ENCODE measurements around the gene MYL11. TPM values are rescaled to one million over a fixed set of nuclear protein-coding genes. Genes with fewer than 3 reads are reported as not detected.

MYL11 gene
- total and polyA plus RNA-seq, 4 donors, result 0.44 to 3.9 TPM; not detected in 2

DNA sequence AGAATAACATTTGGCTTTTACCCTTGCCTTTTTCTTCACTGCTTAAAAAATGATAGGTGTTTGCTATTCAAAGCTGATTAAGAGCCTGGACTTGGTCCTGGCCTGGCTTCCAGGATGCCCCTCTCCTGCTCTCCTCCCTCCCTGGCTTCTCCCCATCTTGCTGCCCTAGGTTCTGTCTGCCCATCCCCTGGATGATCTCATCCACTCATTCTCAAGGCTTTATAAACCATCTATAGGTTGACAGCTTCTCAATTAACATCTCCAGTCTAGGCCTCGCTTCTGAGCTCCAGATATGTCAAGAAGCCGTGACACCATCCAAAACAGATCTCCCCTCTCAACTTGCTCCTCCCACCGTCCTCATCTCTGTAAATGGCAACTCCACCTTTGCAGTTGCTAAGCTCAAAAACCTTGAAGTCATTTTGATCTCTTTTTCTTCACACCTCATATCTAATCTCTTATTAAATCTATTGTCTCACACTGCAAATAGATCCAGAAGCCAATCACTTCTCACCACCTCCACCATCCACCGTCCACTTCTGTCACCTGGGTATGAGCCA is 41.5 kb downstream of the MYL11 start:
- DNase-seq, result no peak
- H3K9me3 ChIP-seq (ENCODE audit: control insufficient read depth in 4 of 4, insufficient read depth in 3 of 4, low read length in 3 of 4), result no peaks in the 10 kb centered on the region
- H3K27ac ChIP-seq (ENCODE audit: low read depth in 1 of 2, low read length in 1 of 2), result no peak overlapping the region
- 96 to 99% methylated on average over 4 of the region's 4 CpGs for WGBS, 2 donors
- peaks cover 3 to 14% (median 5%) of the 10 kb centered on the region in 4 donors for H3K36me3 ChIP-seq (ENCODE audit: control insufficient read depth in 4 of 4, insufficient read depth in 4 of 4, low read length in 4 of 4)
- H3K9ac ChIP-seq (ENCODE audit: insufficient read depth in 1 of 2, low read length in 2 of 2), result no peak overlapping the region
- H3K4me1 ChIP-seq (ENCODE audit: control insufficient read depth in 5 of 5, insufficient read depth in 5 of 5, low read length in 5 of 5), result peaks cover 0 to 10% (median 0%) of the 10 kb centered on the region in 5 donors
- TF ChIP-seq, protein P1, sequence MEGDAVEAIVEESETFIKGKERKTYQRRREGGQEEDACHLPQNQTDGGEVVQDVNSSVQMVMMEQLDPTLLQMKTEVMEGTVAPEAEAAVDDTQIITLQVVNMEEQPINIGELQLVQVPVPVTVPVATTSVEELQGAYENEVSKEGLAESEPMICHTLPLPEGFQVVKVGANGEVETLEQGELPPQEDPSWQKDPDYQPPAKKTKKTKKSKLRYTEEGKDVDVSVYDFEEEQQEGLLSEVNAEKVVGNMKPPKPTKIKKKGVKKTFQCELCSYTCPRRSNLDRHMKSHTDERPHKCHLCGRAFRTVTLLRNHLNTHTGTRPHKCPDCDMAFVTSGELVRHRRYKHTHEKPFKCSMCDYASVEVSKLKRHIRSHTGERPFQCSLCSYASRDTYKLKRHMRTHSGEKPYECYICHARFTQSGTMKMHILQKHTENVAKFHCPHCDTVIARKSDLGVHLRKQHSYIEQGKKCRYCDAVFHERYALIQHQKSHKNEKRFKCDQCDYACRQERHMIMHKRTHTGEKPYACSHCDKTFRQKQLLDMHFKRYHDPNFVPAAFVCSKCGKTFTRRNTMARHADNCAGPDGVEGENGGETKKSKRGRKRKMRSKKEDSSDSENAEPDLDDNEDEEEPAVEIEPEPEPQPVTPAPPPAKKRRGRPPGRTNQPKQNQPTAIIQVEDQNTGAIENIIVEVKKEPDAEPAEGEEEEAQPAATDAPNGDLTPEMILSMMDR (IDR thresholded peaks at IDR 0.05; ENCODE audit: control extremely low read depth, extremely low read depth), result no peak
- no peak overlapping the region for H3K4me3 ChIP-seq
- no peaks in the 10 kb centered on the region for H3K27me3 ChIP-seq (ENCODE audit: control insufficient read depth in 3 of 3, insufficient read depth in 3 of 3, low read length in 2 of 3)
- no peak for ATAC-seq (ENCODE audit: insufficient read depth, low FRiP score)

DNA sequence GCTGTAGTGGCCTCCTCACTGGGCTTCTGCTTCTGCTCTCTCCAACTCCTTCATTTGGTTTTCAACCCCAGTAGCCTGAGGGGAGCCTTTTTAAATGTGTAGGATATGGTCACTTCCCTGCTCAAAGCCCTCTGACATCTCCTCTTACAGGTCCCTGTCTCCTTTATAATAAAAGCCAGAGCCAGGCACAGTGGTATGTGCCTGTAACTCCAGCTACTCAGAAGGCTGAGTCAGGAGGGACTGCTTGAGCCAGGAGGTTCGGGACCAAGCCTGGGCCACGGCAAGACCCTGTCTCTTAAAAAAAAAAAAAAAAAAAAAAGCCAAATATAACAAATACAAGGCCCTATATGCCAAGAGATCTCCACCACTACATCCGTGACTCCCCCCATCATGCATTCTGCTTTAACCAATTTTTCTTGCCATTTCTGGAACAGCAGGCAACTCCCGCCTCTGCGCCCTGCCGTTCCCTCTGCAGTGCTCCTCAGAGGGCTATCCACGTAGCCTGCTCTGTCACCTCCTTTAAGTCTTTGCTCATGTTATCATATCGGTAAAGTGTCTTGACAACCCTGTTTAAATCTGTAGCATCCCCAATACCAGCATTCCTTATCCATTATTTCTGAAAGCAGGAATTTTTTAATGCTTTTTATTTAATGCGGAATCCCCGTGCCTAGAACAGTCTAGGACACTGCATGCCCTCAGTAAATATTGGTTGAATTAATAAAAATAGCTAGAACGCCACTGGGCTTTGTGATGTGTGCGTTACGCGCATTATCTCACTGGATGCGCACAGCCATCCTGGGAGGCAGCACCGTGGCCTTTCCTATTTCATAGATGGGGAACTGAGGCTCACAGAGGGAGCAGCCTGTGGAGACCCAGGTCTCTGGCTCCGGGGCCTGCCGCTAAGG is 42.3 kb downstream of the MYL11 start:
- no peak for DNase-seq

DNA sequence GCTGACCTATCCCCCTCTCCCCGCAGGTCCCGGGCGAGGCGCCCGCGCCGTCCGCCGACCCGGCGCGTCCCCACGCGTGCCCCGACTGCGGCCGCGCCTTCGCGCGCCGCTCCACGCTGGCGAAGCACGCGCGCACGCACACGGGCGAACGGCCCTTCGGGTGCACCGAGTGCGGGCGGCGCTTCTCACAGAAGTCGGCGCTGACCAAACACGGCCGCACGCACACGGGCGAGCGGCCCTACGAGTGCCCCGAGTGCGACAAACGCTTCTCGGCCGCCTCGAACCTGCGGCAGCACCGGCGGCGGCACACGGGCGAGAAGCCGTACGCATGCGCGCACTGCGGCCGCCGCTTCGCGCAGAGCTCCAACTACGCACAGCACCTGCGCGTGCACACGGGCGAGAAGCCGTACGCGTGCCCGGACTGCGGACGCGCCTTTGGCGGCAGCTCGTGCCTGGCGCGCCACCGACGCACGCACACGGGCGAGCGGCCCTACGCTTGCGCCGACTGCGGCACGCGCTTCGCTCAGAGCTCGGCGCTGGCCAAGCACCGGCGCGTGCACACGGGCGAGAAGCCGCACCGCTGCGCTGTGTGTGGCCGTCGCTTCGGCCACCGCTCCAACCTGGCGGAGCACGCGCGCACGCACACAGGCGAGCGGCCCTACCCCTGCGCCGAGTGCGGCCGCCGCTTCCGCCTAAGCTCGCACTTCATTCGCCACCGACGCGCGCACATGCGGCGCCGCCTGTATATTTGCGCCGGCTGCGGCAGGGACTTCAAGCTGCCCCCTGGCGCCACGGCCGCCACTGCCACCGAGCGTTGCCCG is 43.1 kb downstream of the MYL11 start:
- ATAC-seq (ENCODE audit: insufficient read depth, low FRiP score), result peak; percentile 96

More for the DNA sequence above, 42.3 kb downstream of the MYL11 start:
- WGBS, 2 donors, result 62 to 63% methylated on average over 18 of the region's 18 CpGs
- Histone ChIP-seq H3K4me1 (ENCODE audit: control insufficient read depth in 5 of 5, insufficient read depth in 5 of 5, low read length in 5 of 5) (peaks cover 0 to 10% (median 0%) of the 10 kb centered on the region in 5 donors), H3K9me3 (ENCODE audit: control insufficient read depth in 4 of 4, insufficient read depth in 3 of 4, low read length in 3 of 4) (no peaks in the 10 kb centered on the region), H3K36me3 (ENCODE audit: control insufficient read depth in 4 of 4, insufficient read depth in 4 of 4, low read length in 4 of 4) (peaks cover 0 to 10% (median under 1%) of the 10 kb centered on the region in 4 donors), H3K9ac (ENCODE audit: insufficient read depth in 1 of 2, low read length in 2 of 2) (no peak overlapping the region), H3K4me3 (peak overlapping the region; percentile 50), H3K27ac (ENCODE audit: low read depth in 1 of 2, low read length in 1 of 2) (peak overlapping the region; percentile 39 to 91), H3K27me3 (ENCODE audit: control insufficient read depth in 3 of 3, insufficient read depth in 3 of 3, low read length in 2 of 3) (no peaks in the 10 kb centered on the region)
- no peak for ATAC-seq (ENCODE audit: insufficient read depth, low FRiP score)
- TF ChIP-seq, protein P1 (IDR thresholded peaks at IDR 0.05; ENCODE audit: control extremely low read depth, extremely low read depth), result no peak

More for the DNA sequence above, 43.1 kb downstream of the MYL11 start:
- Histone ChIP-seq H3K9me3 (ENCODE audit: control insufficient read depth in 4 of 4, insufficient read depth in 3 of 4, low read length in 3 of 4) (no peaks in the 10 kb centered on the region), H3K36me3 (ENCODE audit: control insufficient read depth in 4 of 4, insufficient read depth in 4 of 4, low read length in 4 of 4) (peaks cover 0 to 12% (median 3%) of the 10 kb centered on the region in 4 donors), H3K27ac (ENCODE audit: low read depth in 1 of 2, low read length in 1 of 2) (peak overlapping the region; percentile 39 to 91), H3K9ac (ENCODE audit: insufficient read depth in 1 of 2, low read length in 2 of 2) (no peak overlapping the region), H3K27me3 (ENCODE audit: control insufficient read depth in 3 of 3, insufficient read depth in 3 of 3, low read length in 2 of 3) (no peaks in the 10 kb centered on the region), H3K4me1 (ENCODE audit: control insufficient read depth in 5 of 5, insufficient read depth in 5 of 5, low read length in 5 of 5) (peaks cover 0 to 10% (median 0%) of the 10 kb centered on the region in 5 donors), H3K4me3 (peak overlapping the region; percentile 50)
- WGBS, 2 donors, result 1% methylated on average over 126 to 140 of the region's 140 CpGs
- DNase-seq, result peak; percentile 89 to 97 (median 90)
- TF ChIP-seq, protein P1 (IDR thresholded peaks at IDR 0.05; ENCODE audit: control extremely low read depth, extremely low read depth), result no peak
